Measurements from ENCODE around the gene CD52. TPM values are rescaled to one million over a fixed set of nuclear protein-coding genes. Genes with fewer than 3 reads are reported as not detected.
A peak's percentile ranks its signal among the peaks of the same experiment; 100 is the strongest.

The CD52 gene
- total RNA-seq, 2 donors from 2014 or later, result 4.9 to 5.8 TPM

GRCh38 chr1:26276432-26276838, 41.3 kb upstream of the CD52 start:
- no peaks in the 10 kb centered on the region for H3K27me3 ChIP-seq
- H3K4me3 ChIP-seq, result no peak overlapping the region
- peaks cover 0 to 69% of the 10 kb centered on the region in 2 donors for H3K4me1 ChIP-seq
- DNase-seq (ENCODE audit: low spot score), result no peak
- peak overlapping the region; percentile 93 to 97 for H3K27ac ChIP-seq
- H3K9me3 ChIP-seq, result no peaks in the 10 kb centered on the region
- no peak for TF ChIP-seq CTCF (IDR thresholded peaks at IDR 0.05)
- H3K36me3 ChIP-seq, result peaks cover 30% of the 10 kb centered on the region

GRCh38 chr1:26277261-26277661, 40.5 kb upstream of the CD52 start:
- Histone ChIP-seq H3K36me3 (peaks cover 24% of the 10 kb centered on the region), H3K4me3 (no peak overlapping the region), H3K27me3 (no peaks in the 10 kb centered on the region), H3K27ac (peak overlapping the region; percentile 93 to 97), H3K4me1 (peaks cover 0 to 77% of the 10 kb centered on the region in 2 donors), H3K9me3 (no peaks in the 10 kb centered on the region)
- no peak for TF ChIP-seq CTCF (IDR thresholded peaks at IDR 0.05)
- DNase-seq (ENCODE audit: low spot score), result no peak

- TF ChIP-seq CTCF (IDR thresholded peaks at IDR 0.05), result no peak
- Histone ChIP-seq H3K27me3 (no peaks in the 10 kb centered on the region), H3K27ac (peak overlapping the region; percentile 93 to 97), H3K4me1 (peaks cover 0 to 82% of the 10 kb centered on the region in 2 donors), H3K9me3 (no peaks in the 10 kb centered on the region), H3K4me3 (no peak overlapping the region), H3K36me3 (peaks cover 24% of the 10 kb centered on the region)
- DNase-seq (ENCODE audit: low spot score), result no peak
Measured at GRCh38 chr1:26277719-26278118, 40.0 kb upstream of the CD52 start.

GRCh38 chr1:26278303-26278702, 39.5 kb upstream of the CD52 start:
- Histone ChIP-seq H3K27ac (peak overlapping the region; percentile 93 to 97), H3K36me3 (peaks cover 24% of the 10 kb centered on the region), H3K9me3 (no peaks in the 10 kb centered on the region), H3K27me3 (no peaks in the 10 kb centered on the region), H3K4me3 (no peak overlapping the region), H3K4me1 (peaks cover 0 to 87% of the 10 kb centered on the region in 2 donors)
- TF ChIP-seq CTCF (IDR thresholded peaks at IDR 0.05), result no peak
- DNase-seq (ENCODE audit: low spot score), result peak; percentile 93

GRCh38 chr1:26278724-26279455, 38.9 kb upstream of the CD52 start:
- H3K4me3 ChIP-seq, result peak overlapping the region; percentile 73 to 86
- no peaks in the 10 kb centered on the region for H3K27me3 ChIP-seq
- peaks cover 24% of the 10 kb centered on the region for H3K36me3 ChIP-seq
- H3K4me1 ChIP-seq, result peaks cover 0 to 92% of the 10 kb centered on the region in 2 donors
- no peaks in the 10 kb centered on the region for H3K9me3 ChIP-seq
- TF ChIP-seq CTCF (IDR thresholded peaks at IDR 0.05), result no peak
- peak overlapping the region; percentile 93 to 97 for H3K27ac ChIP-seq
- peak; percentile 83 for DNase-seq (ENCODE audit: low spot score)
